Loucy (cell line): ENCODE results near the gene NSF.
"Not testable (repeated sequence)": the region's sequence is repeated elsewhere in the genome, so short reads cannot be mapped to it uniquely, and the experiment has no call there.

Source experiments
- H2AFZ ChIP-seq: fragments of 200-600 bp; sonication (generic); 2 replicates; pipeline ENCODE4 v1.6.0; 2016; ENCODE audit warnings: antibody characterized with exemption, mild to moderate bottlenecking, low read length, moderate library complexity
- H3F3A ChIP-seq: fragments of 200-600 bp; 2 replicates; pipeline ENCODE4 v1.6.0; 2016; ENCODE audit warnings: antibody characterized with exemption, low read depth, mild to moderate bottlenecking
- H3K27me3 ChIP-seq: fragments of 200-600 bp; sonication (generic); 2 replicates; pipeline ENCODE4 v1.6.1; 2014; ENCODE audit warnings: low read length, mild to moderate bottlenecking; ENCODE audit not compliant: insufficient read depth, poor library complexity, severe bottlenecking
- H3K36me3 ChIP-seq: fragments of 200-600 bp; sonication (generic); 2 replicates; pipeline ENCODE4 v1.6.1; 2016; ENCODE audit warnings: low read length; ENCODE audit not compliant: insufficient read depth
- H3K4me1 ChIP-seq: fragments of 200-600 bp; sonication (generic); 2 replicates; pipeline ENCODE4 v1.5.1; 2014; ENCODE audit warnings: low read length, mild to moderate bottlenecking; ENCODE audit not compliant: insufficient read depth, poor library complexity, severe bottlenecking
- H3K4me2 ChIP-seq: fragments of 200-600 bp; sonication (generic); 2 replicates; pipeline ENCODE4 v1.6.0; 2014; ENCODE audit warnings: antibody characterized with exemption, low read length, low read depth, mild to moderate bottlenecking; ENCODE audit not compliant: poor library complexity, severe bottlenecking
- H3K4me3 ChIP-seq: fragments of 200-600 bp; sonication (generic); 2 replicates; pipeline ENCODE4 v1.5.1; 2014; ENCODE audit warnings: low read length, mild to moderate bottlenecking, mixed read lengths; ENCODE audit not compliant: poor library complexity, severe bottlenecking
- H3K79me2 ChIP-seq: fragments of 200-600 bp; sonication (generic); 2 replicates; pipeline ENCODE4 v1.6.1; 2014; ENCODE audit warnings: low read length; ENCODE audit not compliant: insufficient read depth
- H3K9ac ChIP-seq: fragments of 200-600 bp; sonication (generic); 2 replicates; pipeline ENCODE4 v1.6.0; 2014; ENCODE audit warnings: mild to moderate bottlenecking, low read depth, low read length, moderate library complexity; ENCODE audit not compliant: poor library complexity, severe bottlenecking
- H3K9me2 ChIP-seq: fragments of 200-600 bp; sonication (generic); replicated peaks from 2 replicates; pipeline ENCODE4 v1.6.1; 2016; ENCODE audit warnings: low read depth, low read length, mixed read lengths
- H3K9me3 ChIP-seq: fragments of 200-600 bp; sonication (generic); 2 replicates; pipeline ENCODE4 v1.6.1; 2014; ENCODE audit warnings: mild to moderate bottlenecking, antibody characterized with exemption, low read length, low read depth; ENCODE audit not compliant: insufficient read depth
- H4K20me1 ChIP-seq: fragments of 200-600 bp; sonication (generic); 2 replicates; pipeline ENCODE4 v1.6.0; 2014; ENCODE audit warnings: antibody characterized with exemption, low read length, mild to moderate bottlenecking; ENCODE audit not compliant: insufficient read depth, poor library complexity, severe bottlenecking

Gene NSF

GRCh38 chr17:46579083-46580075 is 11.1 kb upstream of the NSF start, which contains the start of gene ARL17A:
Gene ARL17A (minus strand): TSS chr17:46579691. CDS start chr17:46576322, 3,369 bp downstream.
- not testable (repeated sequence) for H3K4me2 ChIP-seq, H3K4me3 ChIP-seq

GRCh38 chr17:46580082-46580481 is 10.4 kb upstream of the NSF start:
- H2AFZ ChIP-seq, H3K4me3 ChIP-seq, H3K4me2 ChIP-seq: not testable (repeated sequence)

More at GRCh38 chr17:46579083-46580075, 11.1 kb upstream of the NSF start, which contains the start of gene ARL17A:
- not testable (repeated sequence) for H3K9ac ChIP-seq, H3K9me2 ChIP-seq, H3K27me3 ChIP-seq, H2AFZ ChIP-seq, H4K20me1 ChIP-seq, H3F3A ChIP-seq, H3K9me3 ChIP-seq, H3K4me1 ChIP-seq, H3K36me3 ChIP-seq, H3K79me2 ChIP-seq

GRCh38 chr17:46585444-46585843 is 5.0 kb upstream of the NSF start:
- H3K9me2 ChIP-seq, H3F3A ChIP-seq, H3K4me2 ChIP-seq, H3K9me3 ChIP-seq, H3K27me3 ChIP-seq, H3K36me3 ChIP-seq, H3K79me2 ChIP-seq, H3K4me1 ChIP-seq, H4K20me1 ChIP-seq, H3K9ac ChIP-seq, H2AFZ ChIP-seq, H3K4me3 ChIP-seq: not testable (repeated sequence)

More at GRCh38 chr17:46580082-46580481, 10.4 kb upstream of the NSF start:
- H3K9me3 ChIP-seq, H3F3A ChIP-seq, H3K9ac ChIP-seq, H3K36me3 ChIP-seq, H4K20me1 ChIP-seq, H3K9me2 ChIP-seq, H3K27me3 ChIP-seq, H3K79me2 ChIP-seq, H3K4me1 ChIP-seq: not testable (repeated sequence)

- H3K9me3 ChIP-seq, H3K27me3 ChIP-seq, H4K20me1 ChIP-seq, H3K4me1 ChIP-seq, H3K9ac ChIP-seq, H3K36me3 ChIP-seq, H3K4me3 ChIP-seq, H2AFZ ChIP-seq, H3F3A ChIP-seq, H3K9me2 ChIP-seq, H3K4me2 ChIP-seq, H3K79me2 ChIP-seq: not testable (repeated sequence)
Measured at GRCh38 chr17:46591332-46591731, 863 bp downstream of the NSF start.

GRCh38 chr17:46598344-46598931 is 8.0 kb downstream of the NSF start:
- H3K9ac ChIP-seq, H4K20me1 ChIP-seq, H3K79me2 ChIP-seq, H3K4me2 ChIP-seq, H3K27me3 ChIP-seq, H3K4me1 ChIP-seq, H2AFZ ChIP-seq, H3F3A ChIP-seq, H3K9me2 ChIP-seq, H3K9me3 ChIP-seq, H3K4me3 ChIP-seq, H3K36me3 ChIP-seq: not testable (repeated sequence)

GRCh38 chr17:46600767-46601166 is 10.3 kb downstream of the NSF start:
- not testable (repeated sequence) for H3K79me2 ChIP-seq, H3K4me3 ChIP-seq, H2AFZ ChIP-seq, H3F3A ChIP-seq, H3K9me2 ChIP-seq, H3K36me3 ChIP-seq, H4K20me1 ChIP-seq, H3K4me1 ChIP-seq, H3K9me3 ChIP-seq, H3K4me2 ChIP-seq, H3K27me3 ChIP-seq, H3K9ac ChIP-seq

GRCh38 chr17:46603125-46603524 is 12.7 kb downstream of the NSF start:
- not testable (repeated sequence) for H3K9ac ChIP-seq, H3F3A ChIP-seq, H3K9me2 ChIP-seq, H3K9me3 ChIP-seq, H4K20me1 ChIP-seq, H3K79me2 ChIP-seq, H3K4me2 ChIP-seq, H3K36me3 ChIP-seq, H3K27me3 ChIP-seq, H2AFZ ChIP-seq, H3K4me3 ChIP-seq, H3K4me1 ChIP-seq
